ENCODE data around the gene SNAPIN. TPM values are rescaled to one million over a fixed set of nuclear protein-coding genes. Genes with fewer than 3 reads are reported as not detected.

The SNAPIN gene
- total and polyA plus RNA-seq, 9 of the 15 experiments (the other 6 are each of a cell fraction or from before 2014, with no cell fraction given): 11.2 to 43.9 (median 32.3) TPM

GRCh38 chr1:153670859-153671627, 12.5 kb downstream of the SNAPIN start, which contains the start of gene ILF2 (continued):
- TF ChIP-seq RERE (CRISPR knock-in tag; IDR thresholded peaks at IDR 0.05; ENCODE audit: borderline replicate concordance) (no peak), MBD2 (IDR thresholded peaks at IDR 0.05; ENCODE audit: borderline replicate concordance, low read depth) (peak; percentile 98), IRF2 (CRISPR knock-in tag; IDR thresholded peaks at IDR 0.05) (no peak), TAL1 (IDR thresholded peaks at IDR 0.05) (0 out of 2 replicates have a peak, but pooled peaks have one; percentile 2), ZNF217 (CRISPR knock-in tag; IDR thresholded peaks at IDR 0.05) (no peak), EWSR1 (IDR thresholded peaks at IDR 0.05; ENCODE audit: borderline replicate concordance, low read depth, partially characterized antibody) (no peak), EP300 (IDR thresholded peaks at IDR 0.05; ENCODE audit: low read length) (peak; percentile 66; the same call in 1 of the 2 replicates), MAFF (IDR thresholded peaks at IDR 0.05; ENCODE audit: low read length) (no peak), NFXL1 (CRISPR knock-in tag; IDR thresholded peaks at IDR 0.05) (no peak), TGIF2 (CRISPR knock-in tag; IDR thresholded peaks at IDR 0.05) (no peak), ADNP (tag; IDR thresholded peaks at IDR 0.05) (no peak), HLTF (IDR thresholded peaks at IDR 0.05) (no peak), ZBTB7A (IDR thresholded peaks at IDR 0.05; ENCODE audit: borderline replicate concordance, control insufficient read depth, low read depth, low read length) (no peak), NR2F6 (CRISPR knock-in tag; IDR thresholded peaks at IDR 0.05) (0 out of 2 replicates have a peak, but pooled peaks have one; percentile 64), XRCC4 (IDR thresholded peaks at IDR 0.05; ENCODE audit: extremely low read depth, insufficient read depth, insufficient read length) (no peak), NCOA1 (IDR thresholded peaks at IDR 0.05; ENCODE audit: low read depth) (no peak), ZNF232 (CRISPR knock-in tag; IDR thresholded peaks at IDR 0.05) (no peak), ETV6 (IDR thresholded peaks at IDR 0.05; ENCODE audit: borderline replicate concordance in 1 of 2, low read depth in 2 of 2, low read length in 1 of 2) (no peak), ETV6 (CRISPR knock-in tag; IDR thresholded peaks at IDR 0.05; ENCODE audit: borderline replicate concordance) (no peak), CSDE1 (IDR thresholded peaks at IDR 0.05) (peak in 1 of 2 experiments; percentile 88; a peak in 2 of 4 replicates), PKNOX1 (IDR thresholded peaks at IDR 0.05) (peak; percentile 68), ZNF124 (CRISPR knock-in tag; IDR thresholded peaks at IDR 0.05) (no peak), HDGF (IDR thresholded peaks at IDR 0.05) (no peak)

Measured in K562 (cell line).